ENCODE data around the gene LPCAT3.

Gene LPCAT3

DNA sequence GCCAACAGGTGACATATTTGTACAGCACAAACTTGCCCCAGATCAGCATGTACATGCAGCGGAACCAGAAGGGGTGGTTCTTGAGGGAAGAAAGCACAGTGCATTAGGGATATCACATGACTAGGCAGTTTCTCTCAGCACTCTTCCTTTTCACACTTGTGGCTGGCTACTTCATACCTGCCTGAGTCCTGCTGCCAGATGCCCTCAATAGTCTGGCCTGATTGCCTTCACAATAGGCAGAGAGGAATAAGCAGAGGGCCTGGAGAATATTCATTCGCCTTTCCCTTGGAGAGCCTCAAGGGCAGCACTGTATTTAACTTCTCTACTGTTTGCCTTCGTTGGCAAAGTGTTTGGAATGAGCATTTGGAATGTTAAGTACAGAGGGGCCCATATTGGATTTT, 39.7 kb downstream of the LPCAT3 start:
- H3K36me3 Mint-ChIP-seq (ENCODE audit: insufficient read depth): peaks cover 70% of the 10 kb centered on the region
- H3K27me3 Mint-ChIP-seq: no peaks in the 10 kb centered on the region
- no peak for ATAC-seq (replicated peaks)
- H3K4me1 Mint-ChIP-seq (ENCODE audit: low read depth in 2 of 2): peaks cover 0 to 5% of the 10 kb centered on the region in 2 donors
- peak overlapping the region; percentile 79 to 80 for H3K27ac Mint-ChIP-seq
- no peak for DNase-seq
- no peaks in the 10 kb centered on the region for H3K9me3 Mint-ChIP-seq
- H3K4me3 Mint-ChIP-seq: no peak overlapping the region

DNA sequence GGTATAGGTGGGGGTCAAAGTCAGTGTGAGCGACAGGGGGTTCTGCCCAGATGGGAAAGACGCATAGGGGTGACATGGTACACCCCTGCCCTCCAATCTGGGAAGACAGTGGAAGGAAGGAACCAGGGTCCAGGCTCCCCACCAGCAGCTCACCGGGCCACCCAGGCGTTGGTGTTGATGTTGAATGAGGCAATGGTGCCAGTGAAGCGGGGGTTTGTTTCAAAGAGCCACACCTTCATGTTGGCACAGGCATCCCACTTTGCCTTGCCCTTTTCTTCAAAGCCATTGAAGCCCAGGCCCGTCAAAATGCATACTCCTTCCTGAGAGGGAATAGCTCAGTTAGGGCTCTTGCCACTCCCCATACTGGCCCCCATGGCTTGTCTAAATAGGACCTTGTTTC, 40.1 kb downstream of the LPCAT3 start:
- H3K9me3 Mint-ChIP-seq: no peaks in the 10 kb centered on the region
- ATAC-seq (replicated peaks): no peak
- no peaks in the 10 kb centered on the region for H3K27me3 Mint-ChIP-seq
- H3K36me3 Mint-ChIP-seq (ENCODE audit: insufficient read depth): peaks cover 69% of the 10 kb centered on the region
- no peak overlapping the region for H3K4me3 Mint-ChIP-seq
- peak overlapping the region; percentile 79 to 80 for H3K27ac Mint-ChIP-seq
- H3K4me1 Mint-ChIP-seq (ENCODE audit: low read depth in 2 of 2): peaks cover 0 to 5% of the 10 kb centered on the region in 2 donors
- DNase-seq: no peak

DNA sequence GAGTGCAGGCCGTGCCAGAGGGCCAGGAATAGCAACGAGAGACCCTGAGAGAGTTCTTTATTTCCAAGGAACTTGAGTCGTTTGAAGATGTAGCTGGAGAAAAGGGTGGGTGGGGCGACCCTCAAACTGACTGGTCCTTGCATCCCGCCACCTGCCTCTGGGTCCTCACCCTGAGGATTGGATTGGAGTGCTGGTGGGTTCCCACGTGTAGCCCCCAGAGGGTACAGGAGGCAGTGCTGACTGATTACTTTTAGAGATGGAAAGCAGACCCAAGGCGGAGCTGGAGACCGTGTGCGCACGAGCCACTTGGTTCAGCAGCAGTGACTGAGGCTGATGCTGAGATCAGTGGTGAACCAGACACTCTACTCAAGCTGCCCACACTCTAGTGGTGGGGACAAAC, 40.6 kb downstream of the LPCAT3 start:
- Mint-ChIP-seq H3K4me1 (ENCODE audit: low read depth in 2 of 2) (peaks cover 0 to 5% of the 10 kb centered on the region in 2 donors), H3K36me3 (ENCODE audit: insufficient read depth) (peaks cover 68% of the 10 kb centered on the region), H3K27me3 (no peaks in the 10 kb centered on the region), H3K9me3 (no peaks in the 10 kb centered on the region), H3K4me3 (no peak overlapping the region), H3K27ac (peak overlapping the region; percentile 59 to 79)
- no peak for DNase-seq
- no peak for ATAC-seq (replicated peaks)

DNA sequence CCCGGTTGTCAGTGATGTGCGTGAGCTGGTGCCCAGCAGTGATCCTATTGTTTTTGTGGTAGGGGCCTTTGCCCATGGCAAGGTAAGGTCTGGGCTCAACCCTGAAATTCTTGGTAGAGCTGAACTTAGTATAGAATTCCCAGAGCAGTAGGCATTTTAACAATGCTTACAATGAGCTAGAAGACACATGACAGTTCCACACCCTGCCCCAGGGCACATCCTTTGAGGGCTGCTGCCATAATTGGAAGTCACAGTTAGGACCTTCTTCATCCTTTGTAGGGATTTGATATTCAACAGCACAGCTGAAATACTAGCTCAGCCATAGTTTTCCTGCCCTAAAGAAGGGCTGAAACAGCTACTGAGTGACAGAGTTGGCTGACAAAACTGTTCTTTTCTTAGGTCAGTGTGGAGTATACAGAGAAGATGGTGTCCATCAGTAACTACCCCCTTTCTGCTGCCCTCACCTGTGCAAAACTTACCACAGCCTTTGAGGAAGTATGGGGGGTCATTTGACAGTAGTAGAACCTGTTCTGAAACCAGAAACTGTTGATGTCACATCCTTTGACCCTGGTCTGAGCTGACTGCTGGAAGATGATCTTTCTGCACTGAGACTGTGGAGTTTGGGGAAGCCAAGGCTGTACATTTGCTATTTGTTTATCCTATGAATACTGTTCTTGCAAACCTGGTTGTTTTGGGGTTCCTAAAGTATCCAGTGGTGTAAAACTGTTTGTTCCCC, 42.8 kb downstream of the LPCAT3 start:
- Mint-ChIP-seq H3K36me3 (ENCODE audit: insufficient read depth) (peaks cover 66% of the 10 kb centered on the region), H3K9me3 (no peaks in the 10 kb centered on the region), H3K4me3 (no peak overlapping the region), H3K4me1 (ENCODE audit: low read depth in 2 of 2) (peaks cover 12 to 14% of the 10 kb centered on the region in 2 donors), H3K27me3 (no peaks in the 10 kb centered on the region), H3K27ac (no peak overlapping the region)
- DNase-seq: no peak
- no peak for ATAC-seq (replicated peaks)

DNA sequence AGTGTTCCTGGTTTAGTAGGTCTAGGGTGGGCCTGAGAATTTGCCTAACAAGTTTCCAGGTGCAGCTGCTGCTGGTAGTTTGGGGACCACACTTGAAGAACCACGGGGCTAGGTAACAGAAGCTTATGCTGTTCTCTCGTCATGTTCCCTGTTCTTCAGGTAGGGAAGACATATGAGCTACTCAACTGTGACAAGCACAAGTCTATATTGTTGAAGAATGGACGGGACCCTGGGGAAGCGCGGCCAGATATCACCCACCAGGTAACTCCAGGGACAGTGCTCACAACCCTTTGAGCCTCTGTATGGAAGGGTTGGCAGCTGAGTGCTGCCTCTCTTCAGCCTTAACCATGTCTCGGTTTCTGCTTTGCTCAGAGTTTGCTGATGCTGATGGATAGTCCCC, 44.1 kb downstream of the LPCAT3 start:
- Mint-ChIP-seq H3K27ac (peak overlapping the region in 1 of 2 donors; percentile 38), H3K9me3 (no peaks in the 10 kb centered on the region), H3K36me3 (ENCODE audit: insufficient read depth) (peaks cover 62% of the 10 kb centered on the region), H3K27me3 (no peaks in the 10 kb centered on the region), H3K4me1 (ENCODE audit: low read depth in 2 of 2) (peaks cover 15 to 19% of the 10 kb centered on the region in 2 donors), H3K4me3 (no peak overlapping the region)
- DNase-seq: no peak
- ATAC-seq (replicated peaks): no peak

DNA sequence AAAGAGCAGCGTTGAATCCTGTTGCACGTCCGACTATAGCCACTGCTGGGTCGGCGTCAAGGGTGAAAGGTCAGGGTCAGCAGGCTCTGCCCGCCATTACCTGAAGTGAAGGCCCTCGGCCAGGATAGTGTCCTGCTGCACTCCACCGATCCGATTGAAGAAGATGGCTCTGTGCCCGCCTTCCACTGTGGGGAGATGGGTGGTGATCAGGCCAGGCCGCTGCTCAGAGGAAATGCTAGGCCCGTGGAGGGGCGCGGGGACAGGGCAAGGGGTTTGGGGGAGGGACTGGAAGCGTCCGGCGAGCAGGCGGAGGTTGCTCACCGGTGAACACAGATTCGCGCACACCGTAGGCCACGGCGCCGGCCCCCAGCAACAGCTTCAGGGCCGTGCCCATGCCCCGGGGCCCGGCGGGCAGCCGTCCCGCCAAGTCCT, 48.2 kb downstream of the LPCAT3 start:
- peak; percentile 3 for ATAC-seq (replicated peaks)
- H3K27ac Mint-ChIP-seq: peak overlapping the region; percentile 94

DNA sequence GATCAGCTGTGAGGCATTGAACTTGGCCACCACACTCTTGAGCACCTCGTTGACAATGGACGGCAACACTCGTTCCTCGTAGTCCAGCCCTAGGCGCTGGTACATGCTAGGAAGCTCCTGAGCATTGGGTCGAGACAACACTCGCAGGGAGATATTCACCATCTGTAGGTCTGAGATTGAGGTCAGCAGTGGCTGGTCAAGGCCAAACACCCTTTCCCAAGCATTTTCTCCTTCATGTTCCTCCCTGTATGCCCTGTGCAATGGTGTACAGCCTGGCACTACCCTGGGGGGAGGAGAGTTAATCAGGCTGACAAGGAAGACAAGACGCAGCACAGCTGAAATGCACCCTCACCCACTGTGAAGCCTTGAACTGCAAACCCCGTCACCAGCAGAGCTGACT, 49.9 kb downstream of the LPCAT3 start:
- peak overlapping the region; percentile 93 to 98 for H3K4me3 Mint-ChIP-seq
- peaks cover 29 to 33% of the 10 kb centered on the region in 2 donors for H3K4me1 Mint-ChIP-seq (ENCODE audit: low read depth in 2 of 2)
- no peak for ATAC-seq (replicated peaks)

More for the DNA sequence above, 48.2 kb downstream of the LPCAT3 start:
- Mint-ChIP-seq H3K4me3 (peak overlapping the region; percentile 93 to 98), H3K36me3 (ENCODE audit: insufficient read depth) (peaks cover 57% of the 10 kb centered on the region), H3K4me1 (ENCODE audit: low read depth in 2 of 2) (peaks cover 26 to 27% of the 10 kb centered on the region in 2 donors), H3K9me3 (no peaks in the 10 kb centered on the region), H3K27me3 (no peaks in the 10 kb centered on the region)
- DNase-seq: no peak

DNA sequence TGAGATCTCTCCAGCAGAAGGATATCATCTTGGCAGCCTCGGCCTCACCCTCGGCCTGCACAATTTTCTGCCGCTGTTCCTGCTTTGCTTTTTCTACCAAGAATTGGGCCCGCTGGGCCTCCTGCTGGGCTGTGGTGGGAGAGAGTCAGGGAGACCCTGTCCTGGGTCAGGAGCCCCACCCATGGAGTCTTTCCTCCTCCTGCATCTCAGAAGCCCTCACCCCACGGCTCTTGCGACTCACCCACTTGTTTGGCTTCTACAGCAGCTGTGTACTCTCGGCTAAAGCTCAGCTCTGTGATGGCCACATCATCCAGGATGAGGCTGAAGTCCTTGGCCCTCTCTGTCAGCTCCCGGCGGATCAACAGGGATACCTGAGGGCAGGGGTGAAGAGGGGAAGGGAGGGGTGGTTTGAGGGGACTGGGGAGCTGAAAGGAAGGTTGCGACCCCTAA, 50.6 kb downstream of the LPCAT3 start:
- H3K27ac Mint-ChIP-seq: no peak overlapping the region
- H3K4me1 Mint-ChIP-seq (ENCODE audit: low read depth in 2 of 2): peaks cover 29 to 33% of the 10 kb centered on the region in 2 donors
- H3K36me3 Mint-ChIP-seq (ENCODE audit: insufficient read depth): peaks cover 40% of the 10 kb centered on the region
- no peak overlapping the region for H3K4me3 Mint-ChIP-seq
- no peaks in the 10 kb centered on the region for H3K27me3 Mint-ChIP-seq
- DNase-seq: no peak
- no peak for ATAC-seq (replicated peaks)
- H3K9me3 Mint-ChIP-seq: no peaks in the 10 kb centered on the region

More for the DNA sequence above, 49.9 kb downstream of the LPCAT3 start:
- H3K27me3 Mint-ChIP-seq: no peaks in the 10 kb centered on the region
- peak overlapping the region in 1 of 2 donors; percentile 94 for H3K27ac Mint-ChIP-seq
- no peak for DNase-seq
- no peaks in the 10 kb centered on the region for H3K9me3 Mint-ChIP-seq
- H3K36me3 Mint-ChIP-seq (ENCODE audit: insufficient read depth): peaks cover 46% of the 10 kb centered on the region

DNA sequence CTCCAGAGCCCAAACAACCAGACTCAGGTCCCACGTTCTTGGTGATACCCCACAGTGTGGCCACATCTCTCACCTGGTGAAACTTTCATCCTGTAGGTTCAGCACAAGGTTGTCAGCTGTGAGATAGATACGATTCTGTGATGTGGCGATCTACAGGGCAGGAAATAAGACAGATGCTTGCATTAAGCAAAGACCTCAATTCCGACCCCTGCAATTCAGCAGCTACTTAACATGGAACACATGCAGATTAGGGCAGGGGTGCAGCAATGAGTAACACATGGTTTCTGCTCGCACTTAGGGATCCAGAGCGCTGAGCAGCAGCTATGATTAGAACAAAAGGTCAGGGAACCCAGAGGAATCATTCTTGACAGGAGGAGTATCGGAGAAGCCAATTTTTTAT, 51.9 kb downstream of the LPCAT3 start:
- Mint-ChIP-seq H3K36me3 (ENCODE audit: insufficient read depth) (peaks cover 42% of the 10 kb centered on the region), H3K4me3 (no peak overlapping the region), H3K27ac (peak overlapping the region in 1 of 2 donors; percentile 64), H3K27me3 (no peaks in the 10 kb centered on the region), H3K9me3 (no peaks in the 10 kb centered on the region), H3K4me1 (ENCODE audit: low read depth in 2 of 2) (peaks cover 30 to 36% of the 10 kb centered on the region in 2 donors)
- ATAC-seq (replicated peaks) (no peak), DNase-seq (no peak)

DNA sequence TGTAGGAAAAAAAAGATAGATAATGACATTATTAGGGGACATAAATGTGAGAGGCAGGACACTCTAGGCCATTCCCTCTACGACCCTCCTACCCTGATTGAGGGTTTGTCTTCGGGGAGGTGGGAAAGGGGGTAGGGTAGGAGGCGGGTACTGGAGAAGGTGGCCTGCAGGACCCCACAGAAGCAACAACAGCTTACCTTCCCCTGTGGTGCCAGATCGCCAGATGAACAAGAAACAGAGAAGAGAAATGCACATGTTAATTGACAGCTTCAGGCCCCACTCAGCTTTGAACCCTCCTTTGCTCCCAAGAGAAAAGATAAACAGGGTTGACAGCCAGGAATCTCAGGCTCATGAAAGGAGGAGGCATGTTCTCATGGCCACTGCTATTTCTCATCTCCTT, 52.6 kb downstream of the LPCAT3 start:
- H3K27ac Mint-ChIP-seq: peak overlapping the region; percentile 64 to 92
- no peaks in the 10 kb centered on the region for H3K9me3 Mint-ChIP-seq
- H3K27me3 Mint-ChIP-seq: no peaks in the 10 kb centered on the region
- ATAC-seq (replicated peaks) (no peak), DNase-seq (no peak)
- H3K36me3 Mint-ChIP-seq (ENCODE audit: insufficient read depth): peaks cover 46% of the 10 kb centered on the region
- H3K4me3 Mint-ChIP-seq: no peak overlapping the region
- peaks cover 34 to 40% of the 10 kb centered on the region in 2 donors for H3K4me1 Mint-ChIP-seq (ENCODE audit: low read depth in 2 of 2)

DNA sequence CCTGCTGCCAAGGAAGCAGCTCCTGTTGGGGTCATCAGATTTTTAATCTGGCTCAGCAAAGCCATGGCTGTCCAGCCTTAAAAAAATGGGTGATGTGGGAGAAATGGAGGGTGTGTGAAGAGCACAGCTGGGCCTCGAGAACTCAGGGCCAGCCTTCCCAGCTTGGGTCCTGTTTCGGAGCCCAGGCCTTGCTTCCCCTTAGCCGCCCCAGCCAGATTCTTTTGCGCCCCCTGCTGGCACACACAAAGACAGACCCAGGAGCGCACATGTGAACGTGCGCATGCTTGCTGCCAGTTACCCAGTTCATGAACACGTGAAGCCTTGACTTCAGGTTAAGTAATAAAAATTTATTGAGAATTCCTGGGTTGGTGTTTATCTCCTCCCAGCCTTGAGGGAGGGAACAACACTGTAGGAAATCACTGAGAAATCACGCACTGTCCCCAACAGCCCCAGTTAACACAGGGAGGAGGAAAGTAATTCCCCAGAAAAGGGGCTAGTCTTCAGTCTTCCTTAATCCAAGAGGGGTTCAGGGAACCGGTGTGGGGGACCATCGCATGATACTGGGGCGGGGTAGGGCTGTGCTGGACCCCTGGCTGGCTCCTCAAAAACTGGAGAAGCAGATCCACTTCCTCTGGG, 53.1 kb downstream of the LPCAT3 start:
- peak; percentile 44 for ATAC-seq (replicated peaks)
- Mint-ChIP-seq H3K27me3 (no peaks in the 10 kb centered on the region), H3K4me3 (no peak overlapping the region), H3K27ac (peak overlapping the region; percentile 85 to 92), H3K36me3 (ENCODE audit: insufficient read depth) (peaks cover 50% of the 10 kb centered on the region), H3K9me3 (no peaks in the 10 kb centered on the region), H3K4me1 (ENCODE audit: low read depth in 2 of 2) (peaks cover 38 to 44% of the 10 kb centered on the region in 2 donors)
- peak; percentile 85 to 88 (median 86) for DNase-seq

DNA sequence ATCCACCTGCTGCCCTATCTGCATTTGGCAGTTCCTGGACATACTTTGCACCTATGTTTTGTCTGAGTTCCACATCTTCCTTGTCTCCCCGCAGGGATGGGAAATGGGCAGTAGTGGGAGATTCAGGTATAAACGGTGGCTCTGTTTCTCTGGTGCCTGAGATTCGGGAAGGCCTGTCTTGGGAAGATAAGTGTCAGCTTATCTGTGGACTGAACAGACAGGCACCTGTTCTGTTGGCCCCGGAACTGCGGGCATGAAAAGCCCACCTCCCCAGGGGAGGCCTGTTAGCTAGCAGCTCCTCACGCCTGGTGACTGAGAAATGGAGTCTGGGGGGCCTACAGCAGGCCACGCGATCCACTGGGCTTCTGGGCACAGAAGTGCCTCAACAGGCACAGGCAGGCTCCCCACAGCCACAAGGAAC, 53.7 kb downstream of the LPCAT3 start:
- H3K4me1 Mint-ChIP-seq (ENCODE audit: low read depth in 2 of 2): peaks cover 41 to 42% of the 10 kb centered on the region in 2 donors

DNA sequence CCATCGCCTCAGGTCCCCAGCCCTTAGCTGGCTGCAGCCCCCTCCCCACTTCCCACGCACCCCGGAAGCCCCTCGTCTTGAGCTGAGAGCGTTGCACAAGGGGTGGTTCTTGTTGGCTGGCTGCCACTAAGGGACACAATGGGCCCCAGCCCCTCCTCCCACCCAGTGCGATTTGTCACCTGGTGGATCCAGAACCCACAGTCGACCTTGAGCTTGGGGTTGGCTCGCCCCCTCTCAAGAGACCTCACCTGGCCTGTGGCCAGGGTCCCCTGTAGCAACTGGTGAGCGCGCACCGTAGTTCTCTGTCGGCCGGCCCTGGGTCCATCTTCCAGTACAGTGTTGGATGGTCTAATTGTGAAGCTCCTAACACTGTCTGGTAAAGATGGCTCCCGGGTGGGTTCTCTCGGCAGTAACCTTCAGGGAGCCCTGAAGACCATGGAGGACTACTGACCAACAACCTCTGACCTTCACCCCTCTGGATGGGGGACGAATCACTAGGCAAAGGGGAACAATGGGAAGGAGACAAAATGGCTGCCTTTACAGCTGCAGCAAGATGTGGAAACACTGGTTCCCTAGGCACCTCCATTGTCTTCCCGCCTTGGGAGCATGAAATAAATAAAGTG, 54.4 kb downstream of the LPCAT3 start:
- no peak for DNase-seq
- Mint-ChIP-seq H3K27ac (peak overlapping the region; percentile 60 to 68), H3K36me3 (ENCODE audit: insufficient read depth) (peaks cover 58% of the 10 kb centered on the region)

More for the DNA sequence above, 53.7 kb downstream of the LPCAT3 start:
- H3K4me3 Mint-ChIP-seq: no peak overlapping the region
- DNase-seq: no peak
- peak overlapping the region; percentile 85 to 92 for H3K27ac Mint-ChIP-seq
- no peak for ATAC-seq (replicated peaks)
- peaks cover 56% of the 10 kb centered on the region for H3K36me3 Mint-ChIP-seq (ENCODE audit: insufficient read depth)
- H3K27me3 Mint-ChIP-seq: no peaks in the 10 kb centered on the region
- H3K9me3 Mint-ChIP-seq: no peaks in the 10 kb centered on the region

More for the DNA sequence above, 54.4 kb downstream of the LPCAT3 start:
- no peak for ATAC-seq (replicated peaks)
- H3K27me3 Mint-ChIP-seq: no peaks in the 10 kb centered on the region
- H3K9me3 Mint-ChIP-seq: no peaks in the 10 kb centered on the region
- no peak overlapping the region for H3K4me3 Mint-ChIP-seq
- H3K4me1 Mint-ChIP-seq (ENCODE audit: low read depth in 2 of 2): peaks cover 41 to 44% of the 10 kb centered on the region in 2 donors

All from effector memory CD8-positive, alpha-beta T cell (primary cell).